Fibroblast of villous mesenchyme (primary cell): ENCODE data around the gene GAREM2. TPM values are rescaled to one million over a fixed set of nuclear protein-coding genes. Genes with fewer than 3 reads are reported as not detected.

ENCODE experiments used
- DNase-seq: peaks from one replicate; pipeline ENCODE4 v3.0.0-alpha.2; 2010; ENCODE audit warnings: low read depth
- H3K4me3 ChIP-seq: 2 replicates; pipeline ENCODE4 v1.5.1; 2011; ENCODE audit warnings: low read depth, mild to moderate bottlenecking, low read length
- CTCF ChIP-seq: IDR thresholded peaks from 2 replicates; pipeline ENCODE4 v1.5.1; 2012; ENCODE audit warnings: low read depth, mild to moderate bottlenecking, low read length; ENCODE audit not compliant: insufficient read depth
- total RNA-seq: library from RNA; depleted of rRNA; stranded (reverse); fragments of >200 nt; gene quantifications from 2 replicates; pipeline ENCODE4 v1.2.3, GENCODE V29; 2012

Gene GAREM2
- total RNA-seq, result 0.97 and 2.2 TPM in 2 replicates

- H3K4me3 ChIP-seq, result peak within 1 kb of the TSS; percentile 51
- no peak for DNase-seq
- TF ChIP-seq CTCF, result no peak
Measured at GRCh38 chr2:26172871-26173775, at the start of gene GAREM2. Gene GAREM2, plus strand, starts transcription at chr2:26173088. Its CDS starts 133 bp downstream, at chr2:26173221.

GRCh38 chr2:26123426-26123825, 49.5 kb upstream of the GAREM2 start:
- no peak for DNase-seq
- H3K4me3 ChIP-seq, result no peak overlapping the region
- TF ChIP-seq CTCF, result no peak

DNA sequence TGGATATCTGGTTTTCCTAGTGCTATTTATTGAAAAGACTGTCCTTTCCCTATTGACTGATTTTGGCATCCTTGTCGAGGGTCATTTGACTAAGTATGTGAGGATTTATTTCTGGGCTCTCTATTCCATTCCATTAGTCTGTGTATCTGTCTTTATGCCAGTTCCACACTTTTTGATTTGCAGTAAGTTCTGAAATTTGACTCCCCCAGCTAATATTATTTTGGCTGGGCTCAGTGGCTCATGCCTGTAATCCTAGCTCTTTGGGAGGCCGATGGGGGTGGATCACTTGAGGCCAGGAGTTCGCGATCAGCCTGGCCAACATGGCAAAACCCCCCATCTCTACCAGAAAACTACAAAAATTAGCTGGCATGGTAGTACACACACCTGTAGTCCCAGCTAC, 46.8 kb upstream of the GAREM2 start:
- DNase-seq, result no peak
- H3K4me3 ChIP-seq, result no peak overlapping the region
- TF ChIP-seq CTCF, result no peak

DNA sequence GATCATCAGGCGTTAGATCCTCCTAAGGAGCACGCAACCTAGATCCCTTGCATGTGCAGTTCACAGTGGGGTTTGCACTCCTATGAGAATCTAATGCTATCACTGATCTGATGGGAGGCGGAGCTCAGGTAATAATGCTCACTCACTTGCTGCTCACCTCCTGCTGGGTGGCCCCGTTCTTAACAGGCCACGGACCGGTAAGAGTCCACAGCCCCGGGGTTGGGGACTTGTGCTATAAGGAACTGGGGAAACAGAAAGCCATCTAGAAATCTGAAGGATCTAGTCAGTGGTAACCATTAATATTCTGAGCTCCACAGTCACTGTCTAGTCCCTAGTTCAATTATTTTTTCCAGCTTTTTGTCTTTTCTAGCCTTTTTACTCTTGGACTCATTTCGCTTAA, 44.7 kb upstream of the GAREM2 start:
- no peak overlapping the region for H3K4me3 ChIP-seq
- TF ChIP-seq CTCF, result no peak
- DNase-seq, result no peak

DNA sequence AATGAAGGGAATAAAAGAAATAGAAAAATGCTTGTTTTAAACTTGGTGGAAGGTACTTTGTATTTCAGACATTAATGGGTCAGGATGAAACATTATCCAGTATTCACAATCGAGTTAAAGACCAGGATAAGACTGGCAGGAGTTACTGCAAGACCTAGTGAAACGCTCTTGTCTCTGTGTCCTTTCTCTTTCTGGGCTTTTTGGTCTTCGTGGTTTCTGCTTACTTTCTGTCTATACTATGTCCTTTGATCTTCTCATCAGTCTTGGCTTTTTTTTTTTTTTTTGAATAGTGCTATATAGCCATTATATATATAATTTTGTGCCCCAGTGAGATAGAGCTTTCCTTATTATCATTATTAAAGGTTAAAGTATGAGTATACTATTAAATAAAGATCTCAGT, 42.1 kb upstream of the GAREM2 start:
- no peak for DNase-seq
- TF ChIP-seq CTCF, result no peak
- no peak overlapping the region for H3K4me3 ChIP-seq

DNA sequence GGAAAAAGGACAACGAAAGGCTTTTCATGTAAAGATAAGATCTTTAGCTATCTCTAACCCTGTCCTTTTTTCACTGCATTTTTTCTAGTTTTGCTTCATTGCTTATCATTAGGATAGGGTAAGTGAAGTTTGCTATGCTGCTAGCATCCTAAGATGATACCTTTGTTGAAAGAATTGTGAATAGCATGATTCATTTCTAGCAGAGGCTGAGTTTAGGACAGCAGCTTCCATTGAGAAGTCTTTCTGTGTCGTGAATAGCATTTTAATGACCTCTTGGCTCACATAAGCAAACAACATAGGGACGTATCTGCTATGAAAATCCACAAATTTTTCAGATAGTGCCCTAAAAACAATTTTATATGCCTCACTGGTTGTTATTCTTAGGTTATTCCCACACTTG, 36.4 kb upstream of the GAREM2 start:
- peak; percentile 22 for DNase-seq
- no peak overlapping the region for H3K4me3 ChIP-seq
- TF ChIP-seq CTCF, result no peak
